CD4-positive, alpha-beta T cell (primary cell): ENCODE measurements around the gene MMAB. TPM values are rescaled to one million over a fixed set of nuclear protein-coding genes. Genes with fewer than 3 reads are reported as not detected.

ENCODE experiments used
- ATAC-seq: fragments of 200-7000 bp; cut with Tn5 transposase; one replicate; pipeline ENCODE4 v1.10.0; 2022; ENCODE audit warnings: mild to moderate bottlenecking; ENCODE audit not compliant: poor library complexity
- CTCF ChIA-PET: fragments of 350-600 bp; sonication (Branson Sonifier 250); formaldehyde crosslinking; loops from one replicate; lab custom pipeline; 2021; ENCODE audit warnings: antibody characterized with exemption, inconsistent platforms; lab: Charles Lee
- POLR2A ChIA-PET: fragments of 350-600 bp; sonication (Branson Sonifier 250); formaldehyde crosslinking; loops from one replicate; lab custom pipeline; 2021; ENCODE audit warnings: antibody characterized with exemption, inconsistent platforms; lab: Charles Lee
- DNase-seq, 14 experiments: peaks; one replicate each; pipeline ENCODE4 v3.0.0-alpha.2; 2013 to 2020; ENCODE audit warnings: mixed read lengths in 2 of 14
- H3K27ac ChIP-seq, 2 donors: one replicate each; pipeline versions ENCODE4 v1.5.1 to v1.7.0; 2013; ENCODE audit warnings: low read length in 2 of 2, low read depth in 1 of 2, mild to moderate bottlenecking in 1 of 2
- H3K27me3 ChIP-seq, 2 experiments: 1 replicate in 1 of 2; 2 replicates in 1 of 2; pipeline versions ENCODE4 v1.6.1 to v1.7.0; 2013; ENCODE audit warnings: low read length in 2 of 2, control low read depth in 1 of 2, mild to moderate bottlenecking in 1 of 2, moderate library complexity in 1 of 2; ENCODE audit not compliant: insufficient read depth in 2 of 2, control insufficient read depth in 1 of 2
- H3K36me3 ChIP-seq: one replicate; pipeline ENCODE4 v1.6.1; 2013; ENCODE audit warnings: low read length, control low read depth; ENCODE audit not compliant: insufficient read depth
- H3K4me1 ChIP-seq: one replicate; pipeline ENCODE4 v1.6.1; 2013; ENCODE audit warnings: low read length, control low read depth; ENCODE audit not compliant: insufficient read depth
- H3K4me3 ChIP-seq: one replicate; pipeline ENCODE4 v1.5.1; 2013; ENCODE audit warnings: mild to moderate bottlenecking, low read length, moderate library complexity
- H3K9me3 ChIP-seq, 2 experiments: 1 replicate in 1 of 2; 2 replicates in 1 of 2; pipeline versions ENCODE4 v1.6.1 to v1.7.0; 2013; ENCODE audit warnings: low read length in 2 of 2, mild to moderate bottlenecking in 2 of 2, control low read depth in 1 of 2, moderate library complexity in 1 of 2; ENCODE audit not compliant: control insufficient read depth in 1 of 2, insufficient read depth in 1 of 2
- H3K27ac Mint-ChIP-seq: one replicate; pipeline ENCODE4 v1.8.0; 2020; ENCODE audit warnings: mixed read lengths
- H3K27me3 Mint-ChIP-seq: one replicate; pipeline ENCODE4 v1.8.0; 2021; ENCODE audit warnings: mixed read lengths
- H3K36me3 Mint-ChIP-seq: one replicate; pipeline ENCODE4 v1.8.0; 2021; ENCODE audit warnings: low read depth, mixed read lengths
- H3K4me1 Mint-ChIP-seq: one replicate; pipeline ENCODE4 v1.8.0; 2021; ENCODE audit warnings: low read depth, mixed read lengths
- H3K4me3 Mint-ChIP-seq: one replicate; pipeline ENCODE4 v1.8.0; 2020; ENCODE audit warnings: mild to moderate bottlenecking, mixed read lengths
- H3K9me3 Mint-ChIP-seq: one replicate; pipeline ENCODE4 v1.8.0; 2020; ENCODE audit warnings: mixed read lengths
- intact Hi-C, 2 experiments: fragments of 100-400 bp; cut with DNase I in 1 of 2; cut with micrococcal nuclease in 1 of 2; formaldehyde crosslinking; loops; one replicate each; pipeline versions ENCODE4 v1.15.1 to v1.9.0; 2023 to 2025; cut with DNase I, micrococcal nuclease
- total RNA-seq, 174 experiments: library from RNA in 2 of 174; stranded (reverse) in 2 of 174; gene quantifications; one replicate each; pipeline ENCODE4 v1.2.3 and lab custom pipeline; 2021 to 2026
- TF ChIP-seq, protein P1 (sequence below): fragments of 200-600 bp; IDR thresholded peaks from one replicate; pipeline ENCODE4 v1.8.0; 2022; ENCODE audit warnings: antibody characterized with exemption, mild to moderate bottlenecking

MMAB gene
- total RNA-seq, 2 experiments from 2014 or later: 8.6 to 9.2 TPM

DNA sequence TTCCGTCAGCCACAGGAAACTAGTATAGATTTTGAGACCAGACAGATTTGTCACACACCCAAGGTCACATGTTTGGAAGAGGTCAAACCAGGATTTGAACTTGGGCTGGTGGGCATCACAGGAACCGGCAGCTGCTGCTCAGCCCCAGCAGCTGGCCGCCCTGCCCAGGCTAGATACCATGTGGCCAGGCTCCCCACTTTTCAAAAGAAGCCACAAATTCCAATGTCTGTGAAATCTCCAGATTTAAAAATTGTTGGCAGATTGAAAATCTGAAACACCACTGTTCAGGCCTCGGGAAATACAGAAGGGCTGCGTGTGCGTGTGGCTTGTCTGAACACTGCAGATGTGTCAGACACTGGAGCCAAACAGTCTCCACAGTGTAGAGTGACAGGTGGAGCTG is 30.4 kb downstream of the MMAB start:
- no peak overlapping the region for H3K27ac Mint-ChIP-seq
- ChIA-PET CTCF (no interaction called here), POLR2A (no interaction called here)
- Histone ChIP-seq H3K27me3 (no peaks in the 10 kb centered on the region), H3K36me3 (no peaks in the 10 kb centered on the region), H3K4me3 (no peak overlapping the region), H3K27ac (no peak overlapping the region), H3K4me1 (peaks cover 15% of the 10 kb centered on the region), H3K9me3 (no peaks in the 10 kb centered on the region)
- H3K27me3 Mint-ChIP-seq: peaks cover 14% of the 10 kb centered on the region
- H3K9me3 Mint-ChIP-seq: no peaks in the 10 kb centered on the region
- TF ChIP-seq, protein P1, sequence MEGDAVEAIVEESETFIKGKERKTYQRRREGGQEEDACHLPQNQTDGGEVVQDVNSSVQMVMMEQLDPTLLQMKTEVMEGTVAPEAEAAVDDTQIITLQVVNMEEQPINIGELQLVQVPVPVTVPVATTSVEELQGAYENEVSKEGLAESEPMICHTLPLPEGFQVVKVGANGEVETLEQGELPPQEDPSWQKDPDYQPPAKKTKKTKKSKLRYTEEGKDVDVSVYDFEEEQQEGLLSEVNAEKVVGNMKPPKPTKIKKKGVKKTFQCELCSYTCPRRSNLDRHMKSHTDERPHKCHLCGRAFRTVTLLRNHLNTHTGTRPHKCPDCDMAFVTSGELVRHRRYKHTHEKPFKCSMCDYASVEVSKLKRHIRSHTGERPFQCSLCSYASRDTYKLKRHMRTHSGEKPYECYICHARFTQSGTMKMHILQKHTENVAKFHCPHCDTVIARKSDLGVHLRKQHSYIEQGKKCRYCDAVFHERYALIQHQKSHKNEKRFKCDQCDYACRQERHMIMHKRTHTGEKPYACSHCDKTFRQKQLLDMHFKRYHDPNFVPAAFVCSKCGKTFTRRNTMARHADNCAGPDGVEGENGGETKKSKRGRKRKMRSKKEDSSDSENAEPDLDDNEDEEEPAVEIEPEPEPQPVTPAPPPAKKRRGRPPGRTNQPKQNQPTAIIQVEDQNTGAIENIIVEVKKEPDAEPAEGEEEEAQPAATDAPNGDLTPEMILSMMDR: no peak
- no peak overlapping the region for H3K4me3 Mint-ChIP-seq
- DNase-seq (no peak), ATAC-seq (no peak)
- no peaks in the 10 kb centered on the region for H3K36me3 Mint-ChIP-seq
- peaks cover 8% of the 10 kb centered on the region for H3K4me1 Mint-ChIP-seq
- intact Hi-C loops: no loop called here

GRCh38 chr12:109542014-109542413 is 31.3 kb downstream of the MMAB start:
- intact Hi-C loops: no loop called here
- ChIA-PET CTCF (interaction anchor here (0.7 kb wide), 1 partner anchor 128 kb away, joined by 3 read pairs; no protein-coding TSS in a partner anchor), POLR2A (no interaction called here)
- TF ChIP-seq, protein P1: no peak
- Mint-ChIP-seq H3K4me1 (peaks cover 8% of the 10 kb centered on the region), H3K27ac (no peak overlapping the region), H3K9me3 (no peaks in the 10 kb centered on the region), H3K36me3 (no peaks in the 10 kb centered on the region), H3K27me3 (peaks cover 5% of the 10 kb centered on the region), H3K4me3 (no peak overlapping the region)
- Histone ChIP-seq H3K36me3 (peaks cover 2% of the 10 kb centered on the region), H3K27ac (no peak overlapping the region), H3K4me3 (no peak overlapping the region), H3K9me3 (no peaks in the 10 kb centered on the region), H3K4me1 (peaks cover 15% of the 10 kb centered on the region), H3K27me3 (no peaks in the 10 kb centered on the region)
- ATAC-seq: no peak
- no peak for DNase-seq

DNA sequence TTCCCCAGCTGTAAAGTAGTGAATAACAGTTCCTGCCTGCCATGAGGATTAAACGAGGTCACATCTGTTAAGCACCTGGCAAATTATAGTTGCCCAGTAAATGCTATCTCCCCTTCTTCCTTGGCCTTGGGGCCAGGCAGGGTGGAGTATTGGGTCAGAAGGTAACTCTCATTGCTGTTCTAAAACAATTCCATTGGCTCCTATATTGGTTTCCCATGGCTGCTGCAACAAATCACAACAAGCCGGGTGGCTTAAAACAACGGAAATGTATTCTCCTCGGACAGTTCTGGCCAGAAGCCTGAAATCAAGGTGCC is 31.9 kb downstream of the MMAB start:
- TF ChIP-seq, protein P1: no peak
- intact Hi-C loops: no loop called here
- CTCF ChIA-PET: interaction anchor here (0.7 kb wide), 1 partner anchor 129 kb away, joined by 3 read pairs; no protein-coding TSS in a partner anchor

More for the DNA sequence above, 31.9 kb downstream of the MMAB start:
- Histone ChIP-seq H3K27ac (no peak overlapping the region), H3K4me3 (no peak overlapping the region), H3K27me3 (no peaks in the 10 kb centered on the region), H3K36me3 (peaks cover 2% of the 10 kb centered on the region), H3K4me1 (peaks cover 15% of the 10 kb centered on the region), H3K9me3 (no peaks in the 10 kb centered on the region)
- H3K4me3 Mint-ChIP-seq: no peak overlapping the region
- no peaks in the 10 kb centered on the region for H3K9me3 Mint-ChIP-seq
- DNase-seq: no peak
- peaks cover 6% of the 10 kb centered on the region for H3K36me3 Mint-ChIP-seq
- peaks cover 8% of the 10 kb centered on the region for H3K4me1 Mint-ChIP-seq
- no peak for ATAC-seq
- no peak overlapping the region for H3K27ac Mint-ChIP-seq
- no peaks in the 10 kb centered on the region for H3K27me3 Mint-ChIP-seq
- POLR2A ChIA-PET: no interaction called here
